ENCODE data around the gene SLMAP.
A peak's percentile ranks its signal among the peaks of the same experiment; 100 is the strongest.

SLMAP gene

GRCh38 chr3:57961177-57961827 lies 205.2 kb downstream of the SLMAP start:
- Mint-ChIP-seq H3K9me3 (no peaks in the 10 kb centered on the region), H3K36me3 (no peaks in the 10 kb centered on the region), H3K27ac (no peak overlapping the region), H3K4me1 (peaks cover 16 to 22% of the 10 kb centered on the region in 2 donors), H3K4me3 (no peak overlapping the region), H3K27me3 (no peaks in the 10 kb centered on the region)
- ATAC-seq (replicated peaks) (no peak), DNase-seq (no peak)

GRCh38 chr3:57961828-57962447 lies 205.8 kb downstream of the SLMAP start:
- Mint-ChIP-seq H3K4me1 (peaks cover 16 to 22% of the 10 kb centered on the region in 2 donors), H3K4me3 (no peak overlapping the region), H3K27me3 (no peaks in the 10 kb centered on the region), H3K9me3 (no peaks in the 10 kb centered on the region), H3K27ac (no peak overlapping the region), H3K36me3 (no peaks in the 10 kb centered on the region)
- ATAC-seq (replicated peaks) = no peak
- no peak for DNase-seq

- no peak overlapping the region for H3K27ac Mint-ChIP-seq
- ATAC-seq (replicated peaks) (no peak), DNase-seq (no peak)
- H3K9me3 Mint-ChIP-seq = no peaks in the 10 kb centered on the region
- no peaks in the 10 kb centered on the region for H3K27me3 Mint-ChIP-seq
- H3K36me3 Mint-ChIP-seq = no peaks in the 10 kb centered on the region
- H3K4me3 Mint-ChIP-seq = no peak overlapping the region
- H3K4me1 Mint-ChIP-seq = peaks cover 16 to 22% of the 10 kb centered on the region in 2 donors
Measured at GRCh38 chr3:57962448-57962834, 206.3 kb downstream of the SLMAP start.

- H3K4me1 Mint-ChIP-seq = peaks cover 10 to 14% of the 10 kb centered on the region in 2 donors
- H3K4me3 Mint-ChIP-seq = no peak overlapping the region
- no peaks in the 10 kb centered on the region for H3K9me3 Mint-ChIP-seq
- DNase-seq (no peak), ATAC-seq (replicated peaks) (no peak)
- H3K27me3 Mint-ChIP-seq = no peaks in the 10 kb centered on the region
- H3K36me3 Mint-ChIP-seq = no peaks in the 10 kb centered on the region
- no peak overlapping the region for H3K27ac Mint-ChIP-seq
Measured at GRCh38 chr3:57963811-57964346, 207.8 kb downstream of the SLMAP start.

GRCh38 chr3:57966829-57967228 lies 210.7 kb downstream of the SLMAP start:
- DNase-seq = no peak
- H3K27me3 Mint-ChIP-seq = peaks cover 0 to 2% of the 10 kb centered on the region in 2 donors
- no peak overlapping the region for H3K4me3 Mint-ChIP-seq
- H3K9me3 Mint-ChIP-seq = no peaks in the 10 kb centered on the region
- H3K36me3 Mint-ChIP-seq = no peaks in the 10 kb centered on the region
- no peak for ATAC-seq (replicated peaks)
- peaks cover 1 to 2% of the 10 kb centered on the region in 2 donors for H3K4me1 Mint-ChIP-seq
- H3K27ac Mint-ChIP-seq = no peak overlapping the region

- Mint-ChIP-seq H3K4me1 (peaks cover 4 to 10% of the 10 kb centered on the region in 2 donors), H3K4me3 (no peak overlapping the region), H3K27me3 (peaks cover under 1 to 4% of the 10 kb centered on the region in 2 donors), H3K9me3 (no peaks in the 10 kb centered on the region), H3K36me3 (no peaks in the 10 kb centered on the region), H3K27ac (no peak overlapping the region)
- DNase-seq = no peak
- ATAC-seq (replicated peaks) = no peak
Measured at GRCh38 chr3:57967590-57967989, 211.5 kb downstream of the SLMAP start.

GRCh38 chr3:57968501-57968900 lies 212.4 kb downstream of the SLMAP start:
- H3K4me3 Mint-ChIP-seq = no peak overlapping the region
- H3K36me3 Mint-ChIP-seq = no peaks in the 10 kb centered on the region
- peaks cover 4 to 5% of the 10 kb centered on the region in 2 donors for H3K27me3 Mint-ChIP-seq
- no peaks in the 10 kb centered on the region for H3K9me3 Mint-ChIP-seq
- H3K27ac Mint-ChIP-seq = no peak overlapping the region
- ATAC-seq (replicated peaks) (no peak), DNase-seq (no peak)
- H3K4me1 Mint-ChIP-seq = peaks cover 4 to 14% of the 10 kb centered on the region in 2 donors

GRCh38 chr3:57971975-57972374 lies 215.9 kb downstream of the SLMAP start:
- ATAC-seq (replicated peaks) (no peak), DNase-seq (no peak)
- Mint-ChIP-seq H3K36me3 (no peaks in the 10 kb centered on the region), H3K4me1 (peaks cover 4 to 14% of the 10 kb centered on the region in 2 donors), H3K9me3 (no peaks in the 10 kb centered on the region), H3K27ac (no peak overlapping the region), H3K27me3 (peaks cover 4 to 5% of the 10 kb centered on the region in 2 donors), H3K4me3 (no peak overlapping the region)

- H3K27me3 Mint-ChIP-seq = peaks cover 4 to 5% of the 10 kb centered on the region in 2 donors
- DNase-seq (no peak), ATAC-seq (replicated peaks) (peak; percentile 36 to 48)
- peaks cover 4 to 14% of the 10 kb centered on the region in 2 donors for H3K4me1 Mint-ChIP-seq
- H3K4me3 Mint-ChIP-seq = no peak overlapping the region
- H3K9me3 Mint-ChIP-seq = no peaks in the 10 kb centered on the region
- H3K36me3 Mint-ChIP-seq = no peaks in the 10 kb centered on the region
- no peak overlapping the region for H3K27ac Mint-ChIP-seq
Measured at GRCh38 chr3:57972531-57973111, 216.5 kb downstream of the SLMAP start.

- Mint-ChIP-seq H3K9me3 (no peaks in the 10 kb centered on the region), H3K27ac (no peak overlapping the region), H3K27me3 (peaks cover 4 to 5% of the 10 kb centered on the region in 2 donors), H3K4me3 (no peak overlapping the region), H3K4me1 (peaks cover 4 to 20% of the 10 kb centered on the region in 2 donors), H3K36me3 (no peaks in the 10 kb centered on the region)
- ATAC-seq (replicated peaks) = no peak
- DNase-seq = no peak
Measured at GRCh38 chr3:57973715-57974477, 217.8 kb downstream of the SLMAP start.

- DNase-seq (no peak), ATAC-seq (replicated peaks) (no peak)
- Mint-ChIP-seq H3K4me1 (peaks cover 4 to 22% of the 10 kb centered on the region in 2 donors), H3K4me3 (no peak overlapping the region), H3K9me3 (no peaks in the 10 kb centered on the region), H3K36me3 (no peaks in the 10 kb centered on the region), H3K27me3 (peaks cover 4 to 5% of the 10 kb centered on the region in 2 donors), H3K27ac (no peak overlapping the region)
Measured at GRCh38 chr3:57974796-57975388, 218.8 kb downstream of the SLMAP start.

- H3K27ac Mint-ChIP-seq = no peak overlapping the region
Measured at GRCh38 chr3:57977818-57978235, 221.7 kb downstream of the SLMAP start.

GRCh38 chr3:57978316-57978715 lies 222.2 kb downstream of the SLMAP start:
- DNase-seq = no peak

More at GRCh38 chr3:57977818-57978235, 221.7 kb downstream of the SLMAP start:
- peaks cover 4 to 7% of the 10 kb centered on the region in 2 donors for H3K27me3 Mint-ChIP-seq
- no peak overlapping the region for H3K4me3 Mint-ChIP-seq
- peaks cover 0 to 1% of the 10 kb centered on the region in 2 donors for H3K36me3 Mint-ChIP-seq
- DNase-seq (no peak), ATAC-seq (replicated peaks) (no peak)
- H3K4me1 Mint-ChIP-seq = peaks cover 17 to 38% of the 10 kb centered on the region in 2 donors
- H3K9me3 Mint-ChIP-seq = no peaks in the 10 kb centered on the region

More at GRCh38 chr3:57978316-57978715, 222.2 kb downstream of the SLMAP start:
- no peak overlapping the region for H3K27ac Mint-ChIP-seq
- H3K4me3 Mint-ChIP-seq = no peak overlapping the region
- peaks cover 4 to 5% of the 10 kb centered on the region in 2 donors for H3K27me3 Mint-ChIP-seq
- no peaks in the 10 kb centered on the region for H3K9me3 Mint-ChIP-seq
- ATAC-seq (replicated peaks) = no peak
- H3K4me1 Mint-ChIP-seq = peaks cover 20 to 41% of the 10 kb centered on the region in 2 donors
- peaks cover 0 to 1% of the 10 kb centered on the region in 2 donors for H3K36me3 Mint-ChIP-seq

All from stimulated activated naive B cell treated with anti-CD40 and anti-IgM and Interleukin-4, amounts not matched to agents 10 μg/mL and 1 μg/mL and 100 μg/mL, for 72 hours (primary cell).